Panc1 (cell line): Measurements from ENCODE around the gene MS4A18. TPM values are rescaled to one million over a fixed set of nuclear protein-coding genes. Genes with fewer than 3 reads are reported as not detected.
"Not testable (repeated sequence)": the region's sequence is repeated elsewhere in the genome, so short reads cannot be mapped to it uniquely, and the experiment has no call there.

Experiments used
- ATAC-seq: fragments of 200-7000 bp; cut with Tn5 transposase; 2 replicates; pipeline ENCODE4 v1.9.1; 2020; ENCODE audit warnings: mild to moderate bottlenecking, moderate library complexity
- BruUV-seq: library from RNA; stranded (reverse); fragments of 400-500 nt; replicated peaks from 2 replicates; lab custom pipeline; 2021; lab: Mats Ljungman, UMichigan
- CTCF ChIA-PET: fragments of 300-600 bp; sonication (Branson Sonifier 250); formaldehyde crosslinking; loops from one replicate; lab custom pipeline; 2022; ENCODE audit warnings: antibody characterized with exemption; lab: Charles Lee
- POLR2A ChIA-PET: fragments of 300-600 bp; sonication (Branson Sonifier 250); formaldehyde crosslinking; loops from one replicate; lab custom pipeline; 2022; ENCODE audit warnings: antibody characterized with exemption; lab: Charles Lee
- DNase-seq: peaks from one replicate; pipeline ENCODE4 v3.0.0-alpha.2; 2010; ENCODE audit warnings: low read depth, low spot score
- H3K27ac ChIP-seq: 2 replicates; pipeline ENCODE4 v1.5.1; 2011; ENCODE audit warnings: mild to moderate bottlenecking, low read length, inconsistent platforms
- H3K27me3 ChIP-seq: fragments of 200-500 bp; sonication (Bioruptor generic); 2 replicates; pipeline ENCODE4 v1.6.0; 2014; ENCODE audit warnings: low read length, inconsistent platforms; ENCODE audit not compliant: control insufficient read depth, insufficient read depth
- H3K36me3 ChIP-seq: fragments of 200-500 bp; sonication (Bioruptor generic); 2 replicates; pipeline ENCODE4 v1.5.1; 2014; ENCODE audit warnings: inconsistent platforms, mild to moderate bottlenecking, low read length, moderate library complexity; ENCODE audit not compliant: control insufficient read depth, insufficient read depth
- H3K4me1 ChIP-seq: 2 replicates; pipeline ENCODE4 v1.5.1; 2011; ENCODE audit warnings: inconsistent platforms, mild to moderate bottlenecking, low read length, moderate library complexity; ENCODE audit not compliant: control insufficient read depth, insufficient read depth
- H3K4me3 ChIP-seq, 2 experiments: 2 replicates each; pipeline ENCODE4 v1.5.1; 2011 to 2012; ENCODE audit warnings: low read depth in 2 of 2, low read length in 2 of 2, mild to moderate bottlenecking in 2 of 2, inconsistent platforms in 1 of 2, moderate library complexity in 1 of 2
- H3K9me3 ChIP-seq: fragments of 200-500 bp; sonication (Bioruptor generic); 2 replicates; pipeline ENCODE4 v1.5.1; 2014; ENCODE audit warnings: low read depth, mild to moderate bottlenecking, inconsistent platforms, low read length, moderate library complexity; ENCODE audit not compliant: control insufficient read depth, insufficient read depth
- CTCF ChIP-seq: fragments of 450-650 bp; IDR thresholded peaks from 2 replicates; pipeline ENCODE4 v1.5.1; 2017; ENCODE audit warnings: mild to moderate bottlenecking
- POLR2AphosphoS5 ChIP-seq: IDR thresholded peaks from 2 replicates; pipeline ENCODE4 v1.6.1; 2012; ENCODE audit warnings: mild to moderate bottlenecking, low read depth, low read length, moderate library complexity
- SIN3A ChIP-seq: IDR thresholded peaks from 2 replicates; pipeline ENCODE4 v1.6.1; 2012; ENCODE audit warnings: low read depth, mild to moderate bottlenecking, low read length, moderate library complexity, borderline replicate concordance; ENCODE audit not compliant: insufficient read depth
- TCF7L2 ChIP-seq: IDR thresholded peaks from 2 replicates; pipeline ENCODE4 v1.6.1; 2011; ENCODE audit warnings: mild to moderate bottlenecking, low read depth, low read length, inconsistent platforms
- in situ Hi-C: cut with HindIII; loops from 2 replicates; pipeline ENCODE4 v1.10.0; 2016; ENCODE audit warnings: low sequenced_read_pairs, low pct_unique_long_range_greater_than_20kb
- intact Hi-C: fragments of 100-400 bp; cut with micrococcal nuclease; formaldehyde crosslinking; loops from one replicate; pipeline ENCODE4 v1.10.0; 2022; ENCODE audit not compliant: unreplicated experiment
- total RNA-seq: library from RNA; stranded (reverse); gene quantifications from one replicate; pipeline ENCODE4 v1.2.1, GENCODE V29; 2021; ENCODE audit not compliant: unreplicated experiment
- TF ChIP-seq, protein P1 (sequence below), 2 experiments: IDR thresholded peaks; 2 replicates each; pipeline ENCODE4 v1.6.1; 2011 to 2012; ENCODE audit warnings: low read depth in 2 of 2, control low read depth in 1 of 2, low read length in 1 of 2, mild to moderate bottlenecking in 1 of 2, moderate library complexity in 1 of 2; ENCODE audit not compliant: insufficient read depth in 1 of 2

MS4A18 gene
- total RNA-seq, 1 experiment from 2014 or later: not detected

DNA sequence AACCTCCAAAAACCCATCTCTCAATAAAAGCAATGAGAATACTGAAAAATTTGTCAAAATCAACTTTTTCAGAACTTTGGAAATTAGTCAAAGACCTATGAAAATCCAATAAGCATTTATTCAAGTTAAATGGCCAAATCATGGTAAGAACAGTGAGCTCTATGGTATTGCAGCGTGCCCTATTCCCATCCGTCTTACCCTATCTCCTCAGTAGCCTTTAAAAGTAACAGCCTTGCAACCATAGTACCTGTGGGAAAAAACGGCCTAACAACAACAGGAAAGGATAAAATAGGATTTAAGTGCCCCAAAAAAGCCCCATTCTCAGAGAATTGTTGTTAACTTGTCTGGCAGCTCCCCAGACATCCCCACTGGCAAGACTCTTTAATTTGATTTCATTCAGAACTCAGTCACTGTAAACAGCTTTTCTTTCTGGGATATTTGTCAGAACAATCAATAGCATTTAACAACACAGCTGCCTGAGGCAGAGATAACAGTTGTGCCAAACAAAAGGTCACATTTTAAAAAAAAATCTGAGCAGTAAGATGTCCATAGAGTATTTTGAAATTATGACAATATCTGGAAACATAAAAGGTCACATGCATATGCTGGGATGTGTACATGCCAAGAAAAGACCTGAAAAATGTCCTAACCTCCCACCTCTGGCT, 43.9 kb upstream of the MS4A18 start:
- TF ChIP-seq SIN3A (no peak), POLR2AphosphoS5 (no peak), CTCF (no peak), TCF7L2 (no peak)
- TF ChIP-seq, protein P1, sequence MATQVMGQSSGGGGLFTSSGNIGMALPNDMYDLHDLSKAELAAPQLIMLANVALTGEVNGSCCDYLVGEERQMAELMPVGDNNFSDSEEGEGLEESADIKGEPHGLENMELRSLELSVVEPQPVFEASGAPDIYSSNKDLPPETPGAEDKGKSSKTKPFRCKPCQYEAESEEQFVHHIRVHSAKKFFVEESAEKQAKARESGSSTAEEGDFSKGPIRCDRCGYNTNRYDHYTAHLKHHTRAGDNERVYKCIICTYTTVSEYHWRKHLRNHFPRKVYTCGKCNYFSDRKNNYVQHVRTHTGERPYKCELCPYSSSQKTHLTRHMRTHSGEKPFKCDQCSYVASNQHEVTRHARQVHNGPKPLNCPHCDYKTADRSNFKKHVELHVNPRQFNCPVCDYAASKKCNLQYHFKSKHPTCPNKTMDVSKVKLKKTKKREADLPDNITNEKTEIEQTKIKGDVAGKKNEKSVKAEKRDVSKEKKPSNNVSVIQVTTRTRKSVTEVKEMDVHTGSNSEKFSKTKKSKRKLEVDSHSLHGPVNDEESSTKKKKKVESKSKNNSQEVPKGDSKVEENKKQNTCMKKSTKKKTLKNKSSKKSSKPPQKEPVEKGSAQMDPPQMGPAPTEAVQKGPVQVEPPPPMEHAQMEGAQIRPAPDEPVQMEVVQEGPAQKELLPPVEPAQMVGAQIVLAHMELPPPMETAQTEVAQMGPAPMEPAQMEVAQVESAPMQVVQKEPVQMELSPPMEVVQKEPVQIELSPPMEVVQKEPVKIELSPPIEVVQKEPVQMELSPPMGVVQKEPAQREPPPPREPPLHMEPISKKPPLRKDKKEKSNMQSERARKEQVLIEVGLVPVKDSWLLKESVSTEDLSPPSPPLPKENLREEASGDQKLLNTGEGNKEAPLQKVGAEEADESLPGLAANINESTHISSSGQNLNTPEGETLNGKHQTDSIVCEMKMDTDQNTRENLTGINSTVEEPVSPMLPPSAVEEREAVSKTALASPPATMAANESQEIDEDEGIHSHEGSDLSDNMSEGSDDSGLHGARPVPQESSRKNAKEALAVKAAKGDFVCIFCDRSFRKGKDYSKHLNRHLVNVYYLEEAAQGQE (IDR thresholded peaks at IDR 0.05; ENCODE audit: insufficient read depth in 1 of 2, low read depth in 2 of 2, low read length in 1 of 2): no peak
- no TSS peak for BruUV-seq
- intact Hi-C loops: no loop called here
- in situ Hi-C loops: no loop called here
- POLR2A ChIA-PET: no interaction called here
- ATAC-seq (no peak), DNase-seq (no peak)
- Histone ChIP-seq H3K9me3 (no peaks in the 10 kb centered on the region), H3K27ac (no peak overlapping the region), H3K4me1 (no peaks in the 10 kb centered on the region), H3K36me3 (no peaks in the 10 kb centered on the region), H3K4me3 (no peak overlapping the region), H3K27me3 (no peaks in the 10 kb centered on the region; the same call in 1 of the 2 replicates)
- CTCF ChIA-PET: no interaction called here

GRCh38 chr11:60684541-60684848, 40.0 kb upstream of the MS4A18 start:
- H3K27me3 ChIP-seq, POLR2A ChIA-PET, H3K4me1 ChIP-seq, H3K27ac ChIP-seq, H3K4me3 ChIP-seq, H3K9me3 ChIP-seq, H3K36me3 ChIP-seq, DNase-seq, in situ Hi-C loops, BruUV-seq, intact Hi-C loops, ATAC-seq: not testable (repeated sequence)
- CTCF ChIA-PET: interaction anchor here (0.7 kb wide), 1 partner anchor 97 kb away, joined by 3 read pairs; no protein-coding TSS in a partner anchor

GRCh38 chr11:60691661-60692060, 32.9 kb upstream of the MS4A18 start:
- ChIA-PET CTCF (no interaction called here), POLR2A (no interaction called here)
- Histone ChIP-seq H3K27ac (no peak overlapping the region), H3K27me3 (no peaks in the 10 kb centered on the region), H3K4me3 (no peak overlapping the region), H3K36me3 (no peaks in the 10 kb centered on the region), H3K9me3 (no peaks in the 10 kb centered on the region), H3K4me1 (no peaks in the 10 kb centered on the region)
- BruUV-seq: no TSS peak
- in situ Hi-C loops: no loop called here
- ATAC-seq (no peak), DNase-seq (no peak)
- intact Hi-C loops: no loop called here
- no peak for TF ChIP-seq CTCF
- no peak for TF ChIP-seq TCF7L2
- no peak for TF ChIP-seq POLR2AphosphoS5
- TF ChIP-seq, protein P1 (IDR thresholded peaks at IDR 0.05; ENCODE audit: insufficient read depth in 1 of 2, low read depth in 2 of 2, low read length in 1 of 2): no peak
